Naive thymus-derived CD4-positive, alpha-beta T cell (primary cell): Measurements from ENCODE around the gene EXOSC9. TPM values are rescaled to one million over a fixed set of nuclear protein-coding genes. Genes with fewer than 3 reads are reported as not detected.

Experiments used
- ATAC-seq: fragments of 150-1000 bp; cut with Tn5 transposase; 2 replicates; pipeline ENCODE4 v1.10.0; 2021; ENCODE audit warnings: mild to moderate bottlenecking, moderate library complexity
- CTCF ChIA-PET: fragments of 350-600 bp; sonication (Branson Sonifier 250); formaldehyde crosslinking; loops from one replicate; lab custom pipeline; 2021; ENCODE audit warnings: antibody characterized with exemption; lab: Charles Lee
- POLR2A ChIA-PET: fragments of 350-600 bp; sonication (Branson Sonifier 250); formaldehyde crosslinking; loops from one replicate; lab custom pipeline; 2021; ENCODE audit warnings: antibody characterized with exemption, inconsistent platforms; lab: Charles Lee
- DNase-seq, 9 donors: peaks; one replicate each; pipeline versions ENCODE4 v3.0.0 to v3.0.0-alpha.2; 2020 to 2022; ENCODE audit warnings: mixed read lengths in 1 of 9
- H3K27ac ChIP-seq: one replicate; pipeline ENCODE4 v1.7.0; 2013; ENCODE audit warnings: mild to moderate bottlenecking, low read depth, low read length, moderate library complexity
- H3K27me3 ChIP-seq, 2 donors: one replicate each; pipeline ENCODE4 v1.7.0; 2013; ENCODE audit warnings: low read length in 2 of 2, mild to moderate bottlenecking in 2 of 2, moderate library complexity in 2 of 2; ENCODE audit not compliant: control insufficient read depth in 2 of 2, insufficient read depth in 2 of 2
- H3K36me3 ChIP-seq, 3 experiments: 1 replicate in 2 of 3; 2 replicates in 1 of 3; pipeline ENCODE4 v1.7.0; 2013; ENCODE audit warnings: low read length in 3 of 3, mild to moderate bottlenecking in 3 of 3, moderate library complexity in 1 of 3; ENCODE audit not compliant: insufficient read depth in 3 of 3, control insufficient read depth in 2 of 3
- H3K4me1 ChIP-seq, 2 donors: one replicate each; pipeline ENCODE4 v1.7.0; 2013; ENCODE audit warnings: low read length in 2 of 2, mild to moderate bottlenecking in 2 of 2, moderate library complexity in 1 of 2; ENCODE audit not compliant: control insufficient read depth in 2 of 2, insufficient read depth in 2 of 2
- H3K4me3 ChIP-seq: 2 replicates; pipeline ENCODE4 v1.7.0; 2013; ENCODE audit warnings: mild to moderate bottlenecking, low read length
- H3K9me3 ChIP-seq, 3 experiments: 1 replicate in 2 of 3; 2 replicates in 1 of 3; pipeline ENCODE4 v1.7.0; 2013; ENCODE audit warnings: low read length in 3 of 3; ENCODE audit not compliant: control insufficient read depth in 2 of 3
- H3K27ac Mint-ChIP-seq, 9 donors: one replicate each; pipeline ENCODE4 v1.8.0; 2020 to 2022; ENCODE audit warnings: mixed read lengths in 9 of 9, mild to moderate bottlenecking in 8 of 9, moderate library complexity in 5 of 9, inconsistent platforms in 2 of 9
- H3K27me3 Mint-ChIP-seq, 5 donors: one replicate each; pipeline ENCODE4 v1.8.0; 2021 to 2022; ENCODE audit warnings: mixed read lengths in 5 of 5, mild to moderate bottlenecking in 1 of 5
- H3K36me3 Mint-ChIP-seq, 5 donors: one replicate each; pipeline ENCODE4 v1.8.0; 2020 to 2022; ENCODE audit warnings: mixed read lengths in 5 of 5, mild to moderate bottlenecking in 3 of 5, inconsistent platforms in 1 of 5
- H3K4me1 Mint-ChIP-seq, 7 donors: one replicate each; pipeline ENCODE4 v1.8.0; 2020 to 2022; ENCODE audit warnings: mixed read lengths in 7 of 7, mild to moderate bottlenecking in 3 of 7, inconsistent platforms in 1 of 7
- H3K4me3 Mint-ChIP-seq, 10 donors: one replicate each; pipeline ENCODE4 v1.8.0; 2020 to 2022; ENCODE audit warnings: mild to moderate bottlenecking in 10 of 10, mixed read lengths in 10 of 10, moderate library complexity in 6 of 10, inconsistent platforms in 2 of 10
- H3K9me3 Mint-ChIP-seq, 11 donors: one replicate each; pipeline ENCODE4 v1.8.0; 2020 to 2022; ENCODE audit warnings: mixed read lengths in 11 of 11, mild to moderate bottlenecking in 4 of 11, inconsistent platforms in 1 of 11, moderate library complexity in 1 of 11
- intact Hi-C, 2 donors: fragments of 100-400 bp; cut with micrococcal nuclease; formaldehyde crosslinking; loops; one replicate each; pipeline ENCODE4 v1.15.1; 2023
- polyA plus RNA-seq, 2 donors: library from polyadenylated mRNA; unstranded; fragments of 300-500 nt; fragmentation: Illumina TruSeq; gene quantifications; one replicate each; pipeline ENCODE4 v1.2.3, GENCODE V29; 2021
- total RNA-seq, 6 experiments: library from RNA in 5 of 6; stranded (reverse) in 5 of 6; gene quantifications; 1 replicate in 5 of 6; 2 replicates in 1 of 6; pipeline ENCODE4 v1.2.3 and lab custom pipeline; 2021 to 2026

The EXOSC9 gene
- total and polyA plus RNA-seq, 7 experiments from 2014 or later: 36.8 to 55.0 (median 43.7) TPM

DNA sequence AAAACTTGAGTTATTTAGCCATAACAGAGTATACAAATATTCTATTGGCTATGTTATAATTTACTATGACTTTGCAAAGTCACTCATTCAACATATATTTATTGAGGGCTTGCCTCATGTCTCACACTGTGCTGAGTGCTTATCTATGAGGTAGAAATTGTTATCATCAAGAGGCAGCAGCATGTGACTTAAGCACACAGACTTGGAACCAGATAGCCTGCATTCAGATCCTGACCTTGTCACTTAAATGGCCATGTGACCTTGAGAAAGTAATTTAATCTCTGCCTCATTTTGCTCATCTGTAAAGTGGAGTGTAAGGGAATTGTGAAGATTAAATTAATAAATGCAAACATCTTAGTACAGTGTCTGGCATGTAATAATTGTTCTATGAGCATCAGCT is 10.1 kb upstream of the EXOSC9 start:
- ChIA-PET CTCF (no interaction called here), POLR2A (no interaction called here)
- Mint-ChIP-seq H3K36me3 (no peaks in the 10 kb centered on the region), H3K4me3 (no peak overlapping the region), H3K9me3 (no peaks in the 10 kb centered on the region), H3K27me3 (peaks cover 9 to 24% (median 21%) of the 10 kb centered on the region in 5 donors), H3K4me1 (peaks cover 0 to 23% (median 5%) of the 10 kb centered on the region in 7 donors), H3K27ac (no peak overlapping the region)
- H3K27me3 ChIP-seq: no peaks in the 10 kb centered on the region
- no peaks in the 10 kb centered on the region for H3K36me3 ChIP-seq
- DNase-seq (no peak), ATAC-seq (no peak)
- intact Hi-C loops: no loop called here
- no peaks in the 10 kb centered on the region for H3K4me1 ChIP-seq
- H3K4me3 ChIP-seq: no peak overlapping the region
- H3K9me3 ChIP-seq: no peaks in the 10 kb centered on the region
- H3K27ac ChIP-seq: no peak overlapping the region

DNA sequence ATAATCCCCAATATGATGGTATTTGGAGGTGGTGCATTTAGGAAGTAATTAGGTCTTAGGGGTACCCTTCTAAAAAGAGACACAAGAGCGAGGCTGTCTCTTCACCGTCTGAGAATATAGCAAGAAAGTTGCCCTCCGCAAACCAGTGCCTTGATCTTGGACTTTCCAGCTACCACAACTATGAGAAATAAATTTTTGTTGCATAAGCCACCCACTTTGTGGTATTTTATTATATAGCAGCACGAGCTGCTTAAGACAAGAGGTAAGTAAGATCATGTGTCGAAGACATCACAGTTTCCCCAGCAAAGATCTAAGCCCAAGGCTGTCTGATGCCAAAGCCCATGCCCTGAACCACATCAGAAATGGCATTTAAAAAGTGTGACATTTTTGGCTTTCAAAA is 9.6 kb upstream of the EXOSC9 start:
- Histone ChIP-seq H3K27me3 (no peaks in the 10 kb centered on the region), H3K36me3 (no peaks in the 10 kb centered on the region), H3K9me3 (no peaks in the 10 kb centered on the region), H3K27ac (no peak overlapping the region), H3K4me1 (no peaks in the 10 kb centered on the region), H3K4me3 (no peak overlapping the region)
- Mint-ChIP-seq H3K4me3 (no peak overlapping the region), H3K36me3 (no peaks in the 10 kb centered on the region), H3K4me1 (peaks cover 0 to 27% (median 9%) of the 10 kb centered on the region in 7 donors), H3K27ac (no peak overlapping the region), H3K9me3 (no peaks in the 10 kb centered on the region), H3K27me3 (peaks cover 9 to 24% (median 21%) of the 10 kb centered on the region in 5 donors)
- ATAC-seq: no peak
- intact Hi-C loops: no loop called here
- no peak for DNase-seq
- CTCF ChIA-PET: no interaction called here
- POLR2A ChIA-PET: no interaction called here

DNA sequence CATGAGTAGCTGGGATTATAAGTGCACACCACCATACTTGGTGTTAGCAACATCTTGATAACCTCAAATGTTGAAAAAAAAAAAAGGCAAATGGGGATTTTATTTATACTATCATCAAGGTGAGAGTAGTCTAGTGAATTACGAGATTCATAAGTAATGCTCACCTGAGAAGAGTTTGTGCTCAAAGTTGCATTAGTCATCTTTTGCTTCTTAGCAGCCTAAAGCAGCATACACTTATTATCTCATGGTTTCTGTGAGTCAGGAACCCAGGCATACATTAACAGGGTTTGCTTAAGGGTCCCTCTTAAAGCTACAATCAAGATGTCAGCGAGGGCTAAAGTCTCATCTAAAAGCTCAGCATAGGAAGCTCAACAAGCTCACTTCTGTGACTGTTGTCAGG is 8.2 kb upstream of the EXOSC9 start:
- Mint-ChIP-seq H3K36me3 (no peaks in the 10 kb centered on the region), H3K9me3 (no peaks in the 10 kb centered on the region), H3K27me3 (peaks cover 7 to 16% (median 14%) of the 10 kb centered on the region in 5 donors), H3K27ac (no peak overlapping the region), H3K4me1 (peaks cover 0 to 27% (median 9%) of the 10 kb centered on the region in 7 donors), H3K4me3 (no peak overlapping the region)
- H3K27me3 ChIP-seq: no peaks in the 10 kb centered on the region
- ATAC-seq (no peak), DNase-seq (no peak)
- POLR2A ChIA-PET: no interaction called here
- no peaks in the 10 kb centered on the region for H3K4me1 ChIP-seq
- no peak overlapping the region for H3K4me3 ChIP-seq
- CTCF ChIA-PET: no interaction called here
- no peaks in the 10 kb centered on the region for H3K36me3 ChIP-seq
- intact Hi-C loops: no loop called here
- H3K27ac ChIP-seq: no peak overlapping the region
- H3K9me3 ChIP-seq: no peaks in the 10 kb centered on the region

DNA sequence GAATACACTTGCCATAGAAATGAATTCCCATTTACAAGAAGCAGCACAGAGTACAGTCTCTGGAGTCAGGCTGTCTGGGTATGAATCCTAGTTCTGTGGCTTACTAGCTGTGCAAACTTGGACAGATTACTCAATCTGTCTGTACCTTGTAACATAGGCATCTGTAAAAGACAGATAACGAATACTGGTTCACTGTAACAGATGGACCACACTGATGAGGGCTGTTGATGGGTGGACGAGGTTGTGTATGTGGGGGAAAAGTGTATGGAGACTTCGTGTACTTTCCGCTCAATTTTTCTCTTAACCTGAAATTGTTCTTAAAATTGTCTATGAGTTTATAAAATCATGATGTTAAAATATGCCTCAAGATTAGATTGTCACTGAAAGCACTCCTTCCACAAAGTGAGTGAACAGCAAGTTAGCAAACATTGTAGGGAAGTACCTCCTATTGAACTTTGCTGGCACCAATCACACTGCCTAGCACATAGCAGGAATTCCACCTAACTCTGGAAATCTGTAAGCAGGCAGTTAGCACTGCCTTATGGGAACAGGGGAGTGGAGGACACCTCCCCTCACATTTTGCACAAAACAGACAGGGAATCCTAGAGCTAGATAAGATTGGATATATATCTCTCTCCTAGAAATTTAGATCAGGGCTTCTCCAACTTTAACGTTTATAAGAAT is 6.5 kb upstream of the EXOSC9 start:
- ChIA-PET CTCF (no interaction called here), POLR2A (interaction anchor here (0.7 kb wide), 1 partner anchor 614 kb away, joined by 3 read pairs; no protein-coding TSS in a partner anchor)
- Histone ChIP-seq H3K27ac (no peak overlapping the region), H3K4me3 (no peak overlapping the region), H3K27me3 (no peaks in the 10 kb centered on the region), H3K4me1 (peaks cover under 1 to 5% of the 10 kb centered on the region in 2 donors), H3K36me3 (no peaks in the 10 kb centered on the region), H3K9me3 (no peaks in the 10 kb centered on the region)
- no peaks in the 10 kb centered on the region for H3K9me3 Mint-ChIP-seq
- H3K4me1 Mint-ChIP-seq: peaks cover 8 to 21% (median 17%) of the 10 kb centered on the region in 7 donors
- no peak for DNase-seq
- peak overlapping the region in 1 of 9 donors; percentile 36 for H3K27ac Mint-ChIP-seq
- no peak for ATAC-seq
- intact Hi-C loops: no loop called here
- no peak overlapping the region for H3K4me3 Mint-ChIP-seq
- peaks cover under 1 to 9% (median 5%) of the 10 kb centered on the region in 5 donors for H3K27me3 Mint-ChIP-seq
- no peaks in the 10 kb centered on the region for H3K36me3 Mint-ChIP-seq

DNA sequence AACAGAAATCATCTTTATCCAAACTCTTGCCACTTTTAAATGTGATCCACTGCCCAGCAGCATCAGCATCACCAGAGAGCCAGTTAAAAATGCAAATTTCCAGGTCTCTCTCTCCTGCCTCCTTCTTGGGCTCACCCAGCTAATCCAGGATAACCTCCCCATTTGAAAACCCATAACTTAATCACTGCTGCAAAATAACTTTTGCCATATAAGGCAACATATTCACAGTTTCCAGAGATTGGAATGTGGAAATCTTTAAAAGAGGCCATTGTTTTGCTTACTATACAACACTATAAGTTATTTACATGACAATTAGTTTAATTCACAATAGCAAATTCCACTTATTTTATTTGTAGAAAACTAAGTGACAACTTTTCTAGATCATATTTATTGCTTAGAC is 4.8 kb upstream of the EXOSC9 start:
- Histone ChIP-seq H3K36me3 (peaks cover 0 to 2% (median 0%) of the 10 kb centered on the region in 3 experiments), H3K4me3 (no peak overlapping the region), H3K27me3 (no peaks in the 10 kb centered on the region), H3K4me1 (peaks cover 10 to 16% of the 10 kb centered on the region in 2 donors), H3K9me3 (no peaks in the 10 kb centered on the region), H3K27ac (no peak overlapping the region)
- DNase-seq: no peak
- intact Hi-C loops: no loop called here
- H3K27me3 Mint-ChIP-seq: peaks cover 0 to 6% (median 2%) of the 10 kb centered on the region in 5 donors
- peaks cover 13 to 36% (median 31%) of the 10 kb centered on the region in 7 donors for H3K4me1 Mint-ChIP-seq
- H3K36me3 Mint-ChIP-seq: peaks cover 0 to 4% (median 0%) of the 10 kb centered on the region in 5 donors
- H3K9me3 Mint-ChIP-seq: peaks cover 0 to 3% (median 0%) of the 10 kb centered on the region in 11 donors
- H3K27ac Mint-ChIP-seq: peak overlapping the region in 3 of 9 donors; percentile 7 to 69 (median 10)
- no peak for ATAC-seq
- no peak overlapping the region for H3K4me3 Mint-ChIP-seq
- CTCF ChIA-PET: no interaction called here
- POLR2A ChIA-PET: no interaction called here

DNA sequence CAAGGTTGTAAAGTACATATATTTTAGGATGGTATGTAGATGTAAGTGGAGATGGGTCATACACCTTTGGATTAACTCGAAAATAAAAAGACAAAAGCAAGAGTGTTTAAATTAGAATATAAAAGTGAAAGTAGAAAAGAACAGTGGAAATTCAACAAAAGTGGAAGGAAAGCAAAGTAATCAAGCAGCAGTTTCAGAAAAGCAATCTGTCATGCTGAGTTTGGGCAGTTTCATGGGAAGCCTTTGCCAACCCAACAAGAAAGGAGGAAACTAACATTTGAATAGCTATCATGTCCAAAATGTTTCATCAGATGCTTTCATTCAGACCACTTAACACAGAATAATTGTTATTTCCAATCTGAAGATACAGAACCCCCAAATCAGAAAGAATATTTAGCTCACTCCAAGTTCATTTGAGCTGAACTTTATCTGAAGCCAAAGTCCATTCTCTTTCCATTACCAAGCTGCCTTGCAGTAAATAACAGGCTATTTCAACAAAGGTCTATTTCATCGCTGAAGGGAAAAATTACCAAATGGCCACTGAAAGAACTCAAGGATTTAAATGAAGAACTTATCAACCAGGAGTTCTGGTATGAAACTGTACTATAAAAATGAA is 1.8 kb upstream of the EXOSC9 start:
- Histone ChIP-seq H3K27ac (peak overlapping the region; percentile 93), H3K9me3 (no peaks in the 10 kb centered on the region), H3K36me3 (peaks cover 0 to 8% (median 2%) of the 10 kb centered on the region in 3 experiments), H3K27me3 (no peaks in the 10 kb centered on the region), H3K4me1 (peaks cover 16 to 20% of the 10 kb centered on the region in 2 donors), H3K4me3 (no peak overlapping the region)
- H3K27ac Mint-ChIP-seq: peak overlapping the region; percentile 87 to 100 (median 99)
- ChIA-PET CTCF (no interaction called here), POLR2A (interaction anchor here (0.6 to 3.9 kb wide), 7 partner anchors 17 to 933 kb away, joined by 3 to 41 read pairs (median 5); partner anchors contain the start of genes BBS12, BBS7, BLTP1 and CCNA2)
- intact Hi-C loops: no loop called here
- H3K4me1 Mint-ChIP-seq: peaks cover 21 to 52% (median 48%) of the 10 kb centered on the region in 7 donors
- H3K4me3 Mint-ChIP-seq: peak overlapping the region; percentile 48 to 99 (median 90)
- H3K36me3 Mint-ChIP-seq: peaks cover 0 to 16% (median 4%) of the 10 kb centered on the region in 5 donors
- peaks cover 0 to 3% (median 0%) of the 10 kb centered on the region in 5 donors for H3K27me3 Mint-ChIP-seq
- DNase-seq (no peak), ATAC-seq (no peak)
- H3K9me3 Mint-ChIP-seq: peaks cover 0 to 4% (median 0%) of the 10 kb centered on the region in 11 donors
